Right atrium auricular region (tissue), 2 donors: ENCODE results near the gene CEP95. TPM values are rescaled to one million over a fixed set of nuclear protein-coding genes. Genes with fewer than 3 reads are reported as not detected.
"Not testable (repeated sequence)": the region's sequence is repeated elsewhere in the genome, so short reads cannot be mapped to it uniquely, and the experiment has no call there.

ENCODE experiments used
- DNase-seq: peaks from one replicate; pipeline ENCODE4 v3.0.0-alpha.2; 2019; ENCODE audit warnings: low spot score
- H3K27ac ChIP-seq, 2 donors: fragments of 200-600 bp; sonication (generic); 1 replicate in 1 of 2; 2 replicates in 1 of 2; pipeline ENCODE4 v1.5.1; 2016 to 2019
- H3K27me3 ChIP-seq, 2 donors: fragments of 200-600 bp; sonication (generic); one replicate each; pipeline versions ENCODE4 v1.5.1 to v1.6.0; 2017 to 2019
- H3K36me3 ChIP-seq: fragments of 200-600 bp; sonication (generic); one replicate; pipeline ENCODE4 v1.5.1; 2016
- H3K4me1 ChIP-seq, 2 donors: fragments of 200-600 bp; sonication (generic); one replicate each; pipeline versions ENCODE4 v1.5.1 to v1.6.0; 2017 to 2019
- H3K4me3 ChIP-seq, 2 donors: fragments of 200-600 bp; sonication (generic); 1 replicate in 1 of 2; 2 replicates in 1 of 2; pipeline ENCODE4 v1.5.1; 2017 to 2019; ENCODE audit warnings: mild to moderate bottlenecking in 1 of 2, moderate library complexity in 1 of 2
- H3K9me3 ChIP-seq, 2 donors: fragments of 200-600 bp; sonication (generic); one replicate each; pipeline ENCODE4 v1.5.1; 2019
- total RNA-seq, 2 donors: library from RNA; depleted of rRNA; stranded (reverse); fragments of >200 nt; gene quantifications; one replicate each; pipeline ENCODE4 v1.1.0, GENCODE V29; 2016
- TF ChIP-seq, protein P1 (sequence below), 2 donors: fragments of 200-600 bp; sonication (generic); IDR thresholded peaks; one replicate each; pipeline ENCODE4 v1.5.1; 2019; ENCODE audit warnings: antibody characterized with exemption in 2 of 2

CEP95 gene
- total RNA-seq, 2 donors from 2014 or later: 15.8 to 19.9 TPM

DNA sequence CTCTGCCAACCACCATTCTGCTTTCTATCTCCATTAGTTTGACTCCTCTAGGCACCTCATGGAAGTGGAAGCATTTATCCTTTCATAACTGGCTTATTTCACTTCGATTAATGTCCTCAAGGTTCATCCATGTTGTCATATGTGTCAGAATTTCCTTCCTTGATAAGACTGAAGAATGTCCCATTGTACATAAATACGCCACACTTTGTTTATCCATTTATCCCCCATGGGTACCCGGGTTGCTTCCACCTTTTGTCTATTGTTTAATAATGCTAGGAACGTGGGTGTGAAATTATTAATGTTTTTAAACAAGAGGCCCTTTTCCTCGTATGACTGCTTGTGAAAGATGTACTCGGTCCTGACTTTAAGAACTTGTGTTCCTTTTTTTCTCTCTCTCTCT lies 45.0 kb upstream of the CEP95 start:
- Histone ChIP-seq H3K4me3 (no peak overlapping the region), H3K4me1 (no peaks in the 10 kb centered on the region), H3K9me3 (no peaks in the 10 kb centered on the region), H3K27ac (no peak overlapping the region), H3K36me3 (no peaks in the 10 kb centered on the region), H3K27me3 (no peaks in the 10 kb centered on the region)
- no peak for DNase-seq
- TF ChIP-seq, protein P1, sequence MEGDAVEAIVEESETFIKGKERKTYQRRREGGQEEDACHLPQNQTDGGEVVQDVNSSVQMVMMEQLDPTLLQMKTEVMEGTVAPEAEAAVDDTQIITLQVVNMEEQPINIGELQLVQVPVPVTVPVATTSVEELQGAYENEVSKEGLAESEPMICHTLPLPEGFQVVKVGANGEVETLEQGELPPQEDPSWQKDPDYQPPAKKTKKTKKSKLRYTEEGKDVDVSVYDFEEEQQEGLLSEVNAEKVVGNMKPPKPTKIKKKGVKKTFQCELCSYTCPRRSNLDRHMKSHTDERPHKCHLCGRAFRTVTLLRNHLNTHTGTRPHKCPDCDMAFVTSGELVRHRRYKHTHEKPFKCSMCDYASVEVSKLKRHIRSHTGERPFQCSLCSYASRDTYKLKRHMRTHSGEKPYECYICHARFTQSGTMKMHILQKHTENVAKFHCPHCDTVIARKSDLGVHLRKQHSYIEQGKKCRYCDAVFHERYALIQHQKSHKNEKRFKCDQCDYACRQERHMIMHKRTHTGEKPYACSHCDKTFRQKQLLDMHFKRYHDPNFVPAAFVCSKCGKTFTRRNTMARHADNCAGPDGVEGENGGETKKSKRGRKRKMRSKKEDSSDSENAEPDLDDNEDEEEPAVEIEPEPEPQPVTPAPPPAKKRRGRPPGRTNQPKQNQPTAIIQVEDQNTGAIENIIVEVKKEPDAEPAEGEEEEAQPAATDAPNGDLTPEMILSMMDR (IDR thresholded peaks at IDR 0.05): no peak

DNA sequence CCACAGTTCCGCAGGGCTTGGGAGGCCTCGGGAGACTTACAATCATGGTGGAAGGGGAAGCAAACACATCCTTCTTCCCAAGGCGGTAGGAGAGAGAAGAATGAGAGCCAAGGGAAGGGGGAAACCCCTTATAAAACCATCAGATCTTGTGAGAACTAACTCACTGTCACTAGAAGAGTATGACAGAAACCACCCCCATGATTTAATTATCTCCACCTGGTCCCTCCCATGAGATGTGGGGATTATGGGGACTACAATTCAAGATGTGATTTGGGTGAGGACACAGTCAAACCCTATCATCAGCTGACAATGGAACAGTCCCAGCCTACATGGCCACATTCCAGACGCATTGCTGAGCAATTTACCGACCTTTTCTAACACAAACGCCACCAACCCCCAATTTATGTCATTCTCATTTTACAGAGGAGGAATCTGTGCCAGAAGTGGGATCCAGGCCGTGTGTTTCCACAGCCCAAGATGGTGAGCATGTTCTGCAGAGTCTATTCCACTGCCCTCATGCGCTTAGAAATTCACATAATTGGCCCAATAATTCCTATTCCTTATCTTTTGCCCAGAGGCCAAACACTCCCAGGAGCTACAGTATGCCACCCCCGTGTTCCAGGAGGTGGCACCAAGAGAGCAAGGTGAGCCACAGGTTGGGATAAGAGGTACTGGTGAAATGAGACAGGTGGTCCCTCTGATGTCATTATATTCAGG lies 40.6 kb upstream of the CEP95 start:
- Histone ChIP-seq H3K27ac (no peak overlapping the region), H3K4me3 (no peak overlapping the region), H3K9me3 (no peaks in the 10 kb centered on the region), H3K4me1 (no peaks in the 10 kb centered on the region), H3K27me3 (no peaks in the 10 kb centered on the region), H3K36me3 (no peaks in the 10 kb centered on the region)
- DNase-seq: no peak
- TF ChIP-seq, protein P1 (IDR thresholded peaks at IDR 0.05): no peak

DNA sequence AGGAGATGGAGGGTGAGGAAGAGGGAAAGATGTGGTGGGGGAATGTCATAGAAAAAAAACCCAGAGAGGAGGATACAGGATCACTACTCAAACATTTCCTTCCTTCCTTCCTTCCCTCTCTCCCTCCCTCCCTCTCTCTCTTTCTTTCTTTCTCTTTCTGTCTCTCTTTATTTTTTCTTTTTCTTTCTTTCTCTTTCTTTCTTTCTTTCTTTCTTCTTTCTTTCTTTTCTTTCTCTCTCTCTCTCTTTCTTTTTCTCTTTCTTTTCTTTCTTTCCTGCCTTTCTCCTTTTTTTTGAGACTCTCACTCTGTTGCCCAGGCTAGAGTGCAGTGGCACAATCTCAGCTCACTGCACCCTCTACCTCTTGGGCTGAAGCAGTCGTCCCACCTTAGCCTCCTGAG lies 39.9 kb upstream of the CEP95 start:
- not testable (repeated sequence) for H3K27me3 ChIP-seq, H3K4me1 ChIP-seq, DNase-seq, H3K4me3 ChIP-seq, H3K9me3 ChIP-seq, H3K36me3 ChIP-seq, H3K27ac ChIP-seq

DNA sequence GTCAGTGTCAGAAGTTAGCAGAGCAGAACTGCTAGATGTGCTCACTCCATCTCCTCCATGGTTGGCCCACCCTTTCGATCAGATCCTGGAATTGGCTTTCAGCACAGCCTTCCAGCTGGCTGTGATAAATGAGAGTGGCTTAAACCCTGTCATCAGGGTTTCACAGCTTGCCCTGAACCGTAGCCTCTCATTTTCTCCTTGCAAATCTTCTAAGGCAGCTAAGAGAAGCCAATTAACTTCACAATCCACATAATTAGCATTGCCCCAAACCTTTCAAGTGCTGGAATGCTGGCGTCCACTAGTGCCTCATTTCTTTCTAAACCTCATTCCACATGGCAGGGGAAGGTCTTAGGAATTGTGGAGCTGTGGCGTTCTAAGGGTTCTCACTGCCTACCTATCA lies 36.2 kb upstream of the CEP95 start:
- no peaks in the 10 kb centered on the region for H3K9me3 ChIP-seq
- H3K36me3 ChIP-seq: no peaks in the 10 kb centered on the region
- H3K27ac ChIP-seq: no peak overlapping the region
- no peak for DNase-seq
- H3K27me3 ChIP-seq: no peaks in the 10 kb centered on the region
- TF ChIP-seq, protein P1 (IDR thresholded peaks at IDR 0.05): no peak
- no peaks in the 10 kb centered on the region for H3K4me1 ChIP-seq
- no peak overlapping the region for H3K4me3 ChIP-seq

DNA sequence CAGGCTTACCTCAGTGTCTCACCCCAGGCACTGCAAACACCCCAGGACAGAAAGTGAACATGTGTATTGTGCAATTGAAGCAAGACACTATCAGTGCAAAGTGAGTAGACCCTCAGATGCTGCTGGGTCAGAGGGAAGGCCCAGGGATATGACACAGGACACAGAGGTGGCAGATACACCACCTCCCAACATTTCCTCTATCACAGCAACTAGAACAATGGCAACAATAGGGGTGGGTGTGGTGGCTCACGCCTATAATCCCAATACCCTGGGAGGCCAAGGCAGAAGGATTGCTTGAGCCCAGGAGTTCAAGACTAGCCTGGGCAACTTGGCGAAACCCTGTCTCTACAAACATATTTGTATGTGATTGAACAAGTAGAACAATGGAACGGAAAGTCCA lies 35.3 kb upstream of the CEP95 start:
- TF ChIP-seq, protein P1 (IDR thresholded peaks at IDR 0.05): no peak
- Histone ChIP-seq H3K4me1 (no peaks in the 10 kb centered on the region), H3K27ac (no peak overlapping the region), H3K36me3 (no peaks in the 10 kb centered on the region), H3K27me3 (no peaks in the 10 kb centered on the region), H3K4me3 (no peak overlapping the region), H3K9me3 (no peaks in the 10 kb centered on the region)
- DNase-seq: no peak

DNA sequence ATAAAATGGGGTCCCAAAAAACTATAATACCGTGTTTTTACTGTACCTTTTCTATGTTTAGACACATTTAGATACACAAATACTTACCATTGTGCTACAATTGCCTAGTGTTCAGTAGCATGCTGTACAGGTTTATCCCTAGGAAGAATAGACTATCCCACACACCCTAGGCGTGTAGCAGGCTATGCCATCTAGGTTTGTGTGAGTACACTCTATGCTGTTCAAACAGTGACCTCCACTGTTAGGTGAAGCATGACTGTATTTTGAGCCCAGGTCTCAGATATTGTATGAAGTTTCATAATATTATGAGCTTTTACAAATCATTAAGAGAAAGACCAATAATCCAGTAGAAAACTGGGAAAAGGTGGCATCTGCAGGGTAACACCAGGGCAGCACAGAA lies 34.2 kb upstream of the CEP95 start:
- Histone ChIP-seq H3K27ac (no peak overlapping the region), H3K4me1 (no peaks in the 10 kb centered on the region), H3K36me3 (no peaks in the 10 kb centered on the region), H3K9me3 (no peaks in the 10 kb centered on the region), H3K27me3 (no peaks in the 10 kb centered on the region), H3K4me3 (no peak overlapping the region)
- DNase-seq: no peak
- TF ChIP-seq, protein P1 (IDR thresholded peaks at IDR 0.05): no peak
